Naive thymus-derived CD4-positive, alpha-beta T cell (primary cell): ENCODE data around the gene CLEC10A. TPM values are rescaled to one million over a fixed set of nuclear protein-coding genes. Genes with fewer than 3 reads are reported as not detected.

ENCODE experiments used
- ATAC-seq: fragments of 150-1000 bp; cut with Tn5 transposase; 2 replicates; pipeline ENCODE4 v1.10.0; 2021; ENCODE audit warnings: mild to moderate bottlenecking, moderate library complexity
- CTCF ChIA-PET: fragments of 350-600 bp; sonication (Branson Sonifier 250); formaldehyde crosslinking; loops from one replicate; lab custom pipeline; 2021; ENCODE audit warnings: antibody characterized with exemption; lab: Charles Lee
- POLR2A ChIA-PET: fragments of 350-600 bp; sonication (Branson Sonifier 250); formaldehyde crosslinking; loops from one replicate; lab custom pipeline; 2021; ENCODE audit warnings: antibody characterized with exemption, inconsistent platforms; lab: Charles Lee
- DNase-seq, 9 donors: peaks; one replicate each; pipeline versions ENCODE4 v3.0.0 to v3.0.0-alpha.2; 2020 to 2022; ENCODE audit warnings: mixed read lengths in 1 of 9
- H3K27ac ChIP-seq: one replicate; pipeline ENCODE4 v1.7.0; 2013; ENCODE audit warnings: mild to moderate bottlenecking, low read depth, low read length, moderate library complexity
- H3K27me3 ChIP-seq, 2 donors: one replicate each; pipeline ENCODE4 v1.7.0; 2013; ENCODE audit warnings: low read length in 2 of 2, mild to moderate bottlenecking in 2 of 2, moderate library complexity in 2 of 2; ENCODE audit not compliant: control insufficient read depth in 2 of 2, insufficient read depth in 2 of 2
- H3K36me3 ChIP-seq, 3 experiments: 1 replicate in 2 of 3; 2 replicates in 1 of 3; pipeline ENCODE4 v1.7.0; 2013; ENCODE audit warnings: low read length in 3 of 3, mild to moderate bottlenecking in 3 of 3, moderate library complexity in 1 of 3; ENCODE audit not compliant: insufficient read depth in 3 of 3, control insufficient read depth in 2 of 3
- H3K4me1 ChIP-seq, 2 donors: one replicate each; pipeline ENCODE4 v1.7.0; 2013; ENCODE audit warnings: low read length in 2 of 2, mild to moderate bottlenecking in 2 of 2, moderate library complexity in 1 of 2; ENCODE audit not compliant: control insufficient read depth in 2 of 2, insufficient read depth in 2 of 2
- H3K4me3 ChIP-seq: 2 replicates; pipeline ENCODE4 v1.7.0; 2013; ENCODE audit warnings: mild to moderate bottlenecking, low read length
- H3K9me3 ChIP-seq, 3 experiments: 1 replicate in 2 of 3; 2 replicates in 1 of 3; pipeline ENCODE4 v1.7.0; 2013; ENCODE audit warnings: low read length in 3 of 3; ENCODE audit not compliant: control insufficient read depth in 2 of 3
- H3K27ac Mint-ChIP-seq, 9 donors: one replicate each; pipeline ENCODE4 v1.8.0; 2020 to 2022; ENCODE audit warnings: mixed read lengths in 9 of 9, mild to moderate bottlenecking in 8 of 9, moderate library complexity in 5 of 9, inconsistent platforms in 2 of 9
- H3K27me3 Mint-ChIP-seq, 5 donors: one replicate each; pipeline ENCODE4 v1.8.0; 2021 to 2022; ENCODE audit warnings: mixed read lengths in 5 of 5, mild to moderate bottlenecking in 1 of 5
- H3K36me3 Mint-ChIP-seq, 5 donors: one replicate each; pipeline ENCODE4 v1.8.0; 2020 to 2022; ENCODE audit warnings: mixed read lengths in 5 of 5, mild to moderate bottlenecking in 3 of 5, inconsistent platforms in 1 of 5
- H3K4me1 Mint-ChIP-seq, 7 donors: one replicate each; pipeline ENCODE4 v1.8.0; 2020 to 2022; ENCODE audit warnings: mixed read lengths in 7 of 7, mild to moderate bottlenecking in 3 of 7, inconsistent platforms in 1 of 7
- H3K4me3 Mint-ChIP-seq, 10 donors: one replicate each; pipeline ENCODE4 v1.8.0; 2020 to 2022; ENCODE audit warnings: mild to moderate bottlenecking in 10 of 10, mixed read lengths in 10 of 10, moderate library complexity in 6 of 10, inconsistent platforms in 2 of 10
- H3K9me3 Mint-ChIP-seq, 11 donors: one replicate each; pipeline ENCODE4 v1.8.0; 2020 to 2022; ENCODE audit warnings: mixed read lengths in 11 of 11, mild to moderate bottlenecking in 4 of 11, inconsistent platforms in 1 of 11, moderate library complexity in 1 of 11
- intact Hi-C, 2 donors: fragments of 100-400 bp; cut with micrococcal nuclease; formaldehyde crosslinking; loops; one replicate each; pipeline ENCODE4 v1.15.1; 2023
- polyA plus RNA-seq, 2 donors: library from polyadenylated mRNA; unstranded; fragments of 300-500 nt; fragmentation: Illumina TruSeq; gene quantifications; one replicate each; pipeline ENCODE4 v1.2.3, GENCODE V29; 2021
- total RNA-seq, 6 experiments: library from RNA in 5 of 6; stranded (reverse) in 5 of 6; gene quantifications; 1 replicate in 5 of 6; 2 replicates in 1 of 6; pipeline ENCODE4 v1.2.3 and lab custom pipeline; 2021 to 2026

Gene CLEC10A
- total and polyA plus RNA-seq, 7 experiments from 2014 or later = 1.4 to 10.6 (median 4.9) TPM; not detected in 3

DNA sequence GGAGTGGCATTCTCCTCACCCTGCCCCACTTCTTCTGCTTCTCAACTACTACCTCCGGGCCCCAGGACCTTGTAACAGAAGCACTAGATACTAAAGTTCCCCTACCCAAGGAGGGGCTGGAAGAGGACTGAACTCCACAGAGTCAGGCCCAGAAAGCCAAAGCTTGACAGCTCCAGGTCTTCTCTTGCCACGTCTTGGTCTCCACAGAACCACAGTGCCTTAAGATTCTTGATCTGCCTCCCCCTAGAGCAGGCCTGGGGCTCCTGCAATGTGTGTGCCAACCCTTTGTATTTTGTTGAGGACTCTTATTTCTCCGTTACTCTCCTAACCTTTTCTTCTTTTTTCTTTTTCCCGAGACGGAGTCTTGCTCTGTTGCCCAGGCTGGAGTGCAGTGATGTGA lies 40.2 kb downstream of the CLEC10A start:
- peaks cover 18 to 71% (median 51%) of the 10 kb centered on the region in 7 donors for H3K4me1 Mint-ChIP-seq
- intact Hi-C loops = loop anchor here (5.0 to 10.0 kb wide), 4 partner anchors 267 to 795 kb away; partner anchors contain the start of genes EIF5A (in 2 of the 2), KDM6B (in 1 of the 2), POLR2A (in 1 of the 2) and SLC35G6 (in 1 of the 2)
- H3K36me3 Mint-ChIP-seq = peaks cover 0 to 2% (median 0%) of the 10 kb centered on the region in 5 donors
- Histone ChIP-seq H3K4me3 (no peak overlapping the region), H3K9me3 (no peaks in the 10 kb centered on the region), H3K4me1 (peaks cover 29 to 36% of the 10 kb centered on the region in 2 donors), H3K36me3 (no peaks in the 10 kb centered on the region), H3K27me3 (no peaks in the 10 kb centered on the region), H3K27ac (peak overlapping the region; percentile 43)
- ChIA-PET CTCF (interaction anchor here (1.0 to 1.8 kb wide), 2 partner anchors 101 to 126 kb away, joined by 3 to 4 read pairs; no protein-coding TSS in a partner anchor), POLR2A (interaction anchor here (1.3 kb wide), 1 partner anchor 125 kb away, joined by 3 read pairs; no protein-coding TSS in a partner anchor)
- no peak for DNase-seq
- no peak for ATAC-seq
- peak overlapping the region in 8 of 9 donors; percentile 31 to 91 (median 80) for H3K27ac Mint-ChIP-seq
- H3K27me3 Mint-ChIP-seq = peaks cover 0 to 24% (median 0%) of the 10 kb centered on the region in 5 donors
- no peaks in the 10 kb centered on the region for H3K9me3 Mint-ChIP-seq
- H3K4me3 Mint-ChIP-seq = peak overlapping the region in 4 of 10 donors; percentile 4 to 76 (median 31)

DNA sequence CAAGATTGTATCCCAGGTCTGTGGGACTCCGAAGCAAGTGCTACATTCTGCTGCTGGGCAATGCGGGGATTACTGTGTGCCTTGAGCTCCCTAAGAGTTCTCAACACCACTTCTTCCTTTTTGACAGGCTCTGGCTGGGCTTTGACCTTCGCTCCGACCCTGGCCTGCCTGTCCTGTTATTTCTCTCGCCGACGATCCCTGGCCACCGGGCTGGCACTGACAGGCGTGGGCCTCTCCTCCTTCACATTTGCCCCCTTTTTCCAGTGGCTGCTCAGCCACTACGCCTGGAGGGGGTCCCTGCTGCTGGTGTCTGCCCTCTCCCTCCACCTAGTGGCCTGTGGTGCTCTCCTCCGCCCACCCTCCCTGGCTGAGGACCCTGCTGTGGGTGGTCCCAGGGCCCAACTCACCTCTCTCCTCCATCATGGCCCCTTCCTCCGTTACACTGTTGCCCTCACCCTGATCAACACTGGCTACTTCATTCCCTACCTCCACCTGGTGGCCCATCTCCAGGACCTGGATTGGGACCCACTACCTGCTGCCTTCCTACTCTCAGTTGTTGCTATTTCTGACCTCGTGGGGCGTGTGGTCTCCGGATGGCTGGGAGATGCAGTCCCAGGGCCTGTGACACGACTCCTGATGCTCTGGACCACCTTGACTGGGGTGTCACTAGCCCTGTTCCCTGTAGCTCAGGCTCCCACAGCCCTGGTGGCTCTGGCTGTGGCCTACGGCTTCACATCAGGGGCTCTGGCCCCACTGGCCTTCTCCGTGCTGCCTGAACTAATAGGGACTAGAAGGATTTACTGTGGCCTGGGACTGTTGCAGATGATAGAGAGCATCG lies 41.8 kb downstream of the CLEC10A start:
- no peaks in the 10 kb centered on the region for H3K9me3 ChIP-seq
- H3K27me3 Mint-ChIP-seq = peaks cover 0 to 14% (median 0%) of the 10 kb centered on the region in 5 donors
- H3K27ac Mint-ChIP-seq = peak overlapping the region in 7 of 9 donors; percentile 41 to 84 (median 64)
- CTCF ChIA-PET = interaction anchor here (0.5 to 3.7 kb wide), 2 partner anchors 8 to 577 kb away, joined by 3 to 33 read pairs; no protein-coding TSS in a partner anchor
- DNase-seq = no peak
- H3K27ac ChIP-seq = peak overlapping the region; percentile 33
- peaks cover 0 to 2% (median 0%) of the 10 kb centered on the region in 5 donors for H3K36me3 Mint-ChIP-seq
- no peak for ATAC-seq
- intact Hi-C loops = loop anchor here (5.0 kb wide), 3 partner anchors 269 to 649 kb away; partner anchors contain the start of genes EIF5A (in 2 of the 2), POLR2A (in 1 of the 2), SLC35G6 (in 1 of the 2) and TP53 (in 1 of the 2)
- no peaks in the 10 kb centered on the region for H3K9me3 Mint-ChIP-seq
- peaks cover 32 to 42% of the 10 kb centered on the region in 2 donors for H3K4me1 ChIP-seq
- H3K36me3 ChIP-seq = no peaks in the 10 kb centered on the region
- no peak overlapping the region for H3K4me3 ChIP-seq
- no peaks in the 10 kb centered on the region for H3K27me3 ChIP-seq
- POLR2A ChIA-PET = interaction anchor here (0.5 to 1.8 kb wide), 6 partner anchors 7 to 395 kb away, joined by 4 to 7 read pairs (median 4); no protein-coding TSS in a partner anchor
- H3K4me3 Mint-ChIP-seq = peak overlapping the region in 7 of 10 donors; percentile 15 to 64 (median 58)
- H3K4me1 Mint-ChIP-seq = peaks cover 25 to 82% (median 61%) of the 10 kb centered on the region in 7 donors

DNA sequence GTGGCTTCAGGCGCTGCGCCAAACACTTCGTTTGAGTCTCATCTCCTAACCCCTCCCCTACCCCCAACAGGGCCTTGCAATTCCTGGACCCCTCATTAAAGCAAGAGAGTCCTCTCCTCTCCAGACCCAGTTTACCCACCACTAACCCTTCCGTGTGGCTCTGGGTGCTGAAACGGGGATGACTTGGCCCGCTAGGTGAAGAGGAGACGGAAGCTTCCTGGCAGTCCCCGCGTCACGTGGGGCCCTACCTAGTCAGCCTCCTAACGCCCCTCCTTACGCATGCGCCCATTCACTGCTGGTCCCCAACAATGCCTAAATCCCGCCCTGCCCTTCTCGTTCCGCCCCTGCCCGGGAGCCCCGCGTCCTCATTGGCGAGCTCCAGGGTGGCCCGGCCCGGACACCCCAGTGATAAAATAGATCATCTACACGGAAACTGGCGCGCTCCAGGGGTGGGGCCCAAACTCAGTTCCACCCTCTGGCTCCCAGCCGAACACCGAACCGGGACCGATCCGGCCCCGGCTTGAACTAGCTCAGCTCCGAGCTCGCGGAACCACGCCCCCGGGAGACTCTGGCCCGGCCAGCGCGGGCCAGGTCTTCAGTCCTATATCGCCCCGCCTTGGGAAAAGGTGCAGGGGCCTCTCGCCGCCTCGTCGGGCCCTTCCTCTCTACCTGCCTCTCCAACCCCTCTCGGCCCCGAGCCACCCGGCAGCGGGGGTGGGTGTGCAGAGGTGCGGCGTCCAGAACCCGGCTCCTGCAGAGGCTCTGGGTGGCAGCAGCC lies 44.3 kb downstream of the CLEC10A start, which contains the start of gene SLC16A13:
SLC16A13 (plus strand) TSS at position 425 of the 778 bp plus-strand sequence. CDS start 368 bp downstream, outside the sequence.
- Mint-ChIP-seq H3K27ac (peak within 1 kb of the TSS; percentile 96 to 99 (median 98)), H3K36me3 (peaks cover 0 to 8% (median 0%) of the 10 kb centered on the region in 5 donors), H3K27me3 (no peaks in the 10 kb centered on the region), H3K9me3 (peaks cover 0 to 1% (median 0%) of the 10 kb centered on the region in 11 donors), H3K4me3 (peak within 1 kb of the TSS; percentile 89 to 95 (median 93)), H3K4me1 (peaks cover 39 to 80% (median 58%) of the 10 kb centered on the region in 7 donors)
- peak; percentile 95 for ATAC-seq
- Histone ChIP-seq H3K4me3 (peak within 1 kb of the TSS; percentile 67), H3K27me3 (no peaks in the 10 kb centered on the region), H3K36me3 (no peaks in the 10 kb centered on the region), H3K9me3 (no peaks in the 10 kb centered on the region), H3K27ac (peak within 1 kb of the TSS; percentile 94), H3K4me1 (peaks cover 26 to 36% of the 10 kb centered on the region in 2 donors)
- POLR2A ChIA-PET = interaction anchor here (0.6 to 2.2 kb wide), 27 partner anchors 8 to 799 kb away, joined by 3 to 50 read pairs (median 4); partner anchors contain the start of genes ATP1B2, BCL6B, DVL2 and GABARAP
- intact Hi-C loops = loop anchor here (1.0 to 5.0 kb wide), 8 partner anchors 10 to 652 kb away; partner anchors contain the start of genes BCL6B (in 2 of the 2), EIF5A (in 2 of the 2), GABARAP (in 1 of the 2) and POLR2A (in 1 of the 2)
- peak; percentile 87 to 99 (median 97) for DNase-seq
- CTCF ChIA-PET = interaction anchor here (0.6 to 3.7 kb wide), 11 partner anchors 11 to 1781 kb away, joined by 3 to 33 read pairs (median 4); partner anchors contain the start of gene SLC2A4

DNA sequence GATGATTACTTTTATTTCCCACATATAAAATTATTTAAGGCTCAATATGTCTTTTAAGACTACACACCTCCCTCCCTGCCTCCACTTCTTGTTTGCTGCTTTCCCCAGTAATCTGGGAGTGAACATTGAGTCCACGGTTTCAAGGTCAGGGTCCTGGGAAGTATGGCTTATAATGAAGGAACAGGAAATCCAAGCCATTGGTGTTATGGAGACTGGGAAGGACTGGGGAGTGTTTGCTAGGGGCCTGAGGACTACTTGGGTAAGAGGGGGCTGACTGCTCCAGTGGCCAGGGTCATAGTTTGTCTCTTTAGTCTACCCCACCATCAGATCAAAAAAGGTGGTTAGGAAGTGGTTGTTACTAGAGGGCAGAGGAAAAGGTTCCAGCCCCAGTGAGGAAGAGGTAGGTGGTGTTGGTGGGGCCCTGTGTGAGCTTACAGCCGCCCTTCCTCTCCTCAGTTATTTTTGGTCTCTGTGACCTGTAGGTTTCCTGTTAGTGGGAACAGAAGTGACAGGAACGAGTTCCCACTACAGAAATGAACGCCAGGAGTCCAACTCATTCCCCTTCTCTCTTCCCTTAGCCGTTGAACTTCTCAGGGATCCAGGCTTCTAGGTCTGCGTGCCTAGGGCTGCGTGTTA lies 45.0 kb downstream of the CLEC10A start:
- Histone ChIP-seq H3K36me3 (no peaks in the 10 kb centered on the region), H3K4me1 (peaks cover 33 to 39% of the 10 kb centered on the region in 2 donors), H3K27me3 (no peaks in the 10 kb centered on the region), H3K4me3 (peak overlapping the region; percentile 67), H3K27ac (peak overlapping the region; percentile 94), H3K9me3 (no peaks in the 10 kb centered on the region)
- Mint-ChIP-seq H3K27me3 (no peaks in the 10 kb centered on the region), H3K4me1 (peaks cover 46 to 83% (median 63%) of the 10 kb centered on the region in 7 donors), H3K27ac (peak overlapping the region; percentile 96 to 99 (median 98)), H3K36me3 (peaks cover 0 to 8% (median 0%) of the 10 kb centered on the region in 5 donors), H3K4me3 (peak overlapping the region; percentile 89 to 95 (median 93)), H3K9me3 (peaks cover 0 to 1% (median 0%) of the 10 kb centered on the region in 11 donors)
- DNase-seq (peak in 5 of 9 donors; percentile 47 to 60 (median 51)), ATAC-seq (peak; percentile 41)
- POLR2A ChIA-PET = interaction anchor here (0.6 to 2.2 kb wide), 20 partner anchors 8 to 800 kb away, joined by 3 to 50 read pairs (median 5); partner anchors contain the start of genes BCL6B, GABARAP, MPDU1 and NEURL4
- intact Hi-C loops = loop anchor here (1.0 to 5.0 kb wide), 7 partner anchors 11 to 652 kb away; partner anchors contain the start of genes BCL6B (in 2 of the 2), EIF5A (in 2 of the 2), GABARAP (in 1 of the 2) and POLR2A (in 1 of the 2)
- CTCF ChIA-PET = interaction anchor here (0.6 to 3.7 kb wide), 9 partner anchors 11 to 1781 kb away, joined by 3 to 33 read pairs (median 4); partner anchors contain the start of gene SLC2A4

DNA sequence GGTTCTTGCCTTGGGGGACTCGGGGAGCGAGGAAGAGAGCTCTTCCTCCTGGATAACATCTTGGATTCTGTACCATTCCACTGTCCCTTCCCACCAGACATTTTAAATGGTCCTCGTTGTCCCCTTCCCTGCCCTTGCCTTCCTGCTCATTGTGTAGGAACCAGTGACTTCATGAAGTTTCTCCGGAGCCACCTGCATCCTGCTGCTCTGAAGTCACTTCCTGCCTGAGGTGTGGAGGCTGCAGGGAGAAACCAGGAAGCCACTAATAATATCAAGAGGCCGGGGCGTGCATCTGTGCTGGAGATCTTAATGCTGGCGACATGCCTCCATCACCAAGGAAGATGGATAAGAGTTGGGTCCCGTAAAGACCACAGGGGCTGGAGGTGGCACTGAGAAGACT lies 50.4 kb downstream of the CLEC10A start:
- DNase-seq (peak in 7 of 9 donors; percentile 31 to 51 (median 44)), ATAC-seq (peak; percentile 37)
- Histone ChIP-seq H3K27ac (peak overlapping the region; percentile 59), H3K9me3 (no peaks in the 10 kb centered on the region), H3K4me3 (peak overlapping the region; percentile 24), H3K27me3 (no peaks in the 10 kb centered on the region), H3K36me3 (no peaks in the 10 kb centered on the region), H3K4me1 (peaks cover 32 to 33% of the 10 kb centered on the region in 2 donors)
- ChIA-PET POLR2A (interaction anchor here (0.7 kb wide), 1 partner anchor 16 kb away, joined by 3 read pairs; no protein-coding TSS in a partner anchor), CTCF (no interaction called here)
- intact Hi-C loops = loop anchor here in 1 of 2 donors (10.0 kb wide), 1 partner anchor 545 kb away; the partner anchor contains the start of gene CD68
- peaks cover 36 to 67% (median 50%) of the 10 kb centered on the region in 7 donors for H3K4me1 Mint-ChIP-seq
- peaks cover 0 to 13% (median 0%) of the 10 kb centered on the region in 5 donors for H3K36me3 Mint-ChIP-seq
- H3K27me3 Mint-ChIP-seq = no peaks in the 10 kb centered on the region
- H3K27ac Mint-ChIP-seq = peak overlapping the region; percentile 84 to 94 (median 90)
- peak overlapping the region; percentile 67 to 84 (median 78) for H3K4me3 Mint-ChIP-seq
- H3K9me3 Mint-ChIP-seq = peaks cover 0 to 1% (median 0%) of the 10 kb centered on the region in 11 donors
